Keratinocyte (primary cell): ENCODE measurements around the gene AUH. TPM values are rescaled to one million over a fixed set of nuclear protein-coding genes. Genes with fewer than 3 reads are reported as not detected.

Source experiments
- DNase-seq: peaks from one replicate; pipeline ENCODE4 v3.0.0-alpha.2; 2011; ENCODE audit warnings: low read depth, missing footprints, low spot score
- FAIRE-seq: peaks from 2 replicates; lab custom pipeline; 2011; peaks lifted over from hg19 to GRCh38; lab: Jason Lieb, UNC
- H2AFZ ChIP-seq: 2 replicates; pipeline ENCODE4 v1.6.0; 2012; ENCODE audit warnings: low read length, control low read depth, inconsistent platforms; ENCODE audit not compliant: control insufficient read depth
- H3K27ac ChIP-seq: 2 replicates; pipeline ENCODE4 v1.5.1; 2011; ENCODE audit warnings: low read length; ENCODE audit not compliant: control insufficient read depth, insufficient read depth
- H3K27me3 ChIP-seq: 3 replicates; pipeline ENCODE4 v1.6.0; 2011; ENCODE audit warnings: low read length; ENCODE audit not compliant: control insufficient read depth, insufficient read depth; ENCODE audit errors: extremely low read depth
- H3K36me3 ChIP-seq, 2 experiments: 2 replicates in 1 of 2; 3 replicates in 1 of 2; pipeline ENCODE4 v1.5.1; 2011; ENCODE audit warnings: low read length in 2 of 2, mild to moderate bottlenecking in 1 of 2; ENCODE audit not compliant: control insufficient read depth in 2 of 2, insufficient read depth in 2 of 2; ENCODE audit errors: extremely low read depth in 1 of 2
- H3K4me1 ChIP-seq: 3 replicates; pipeline ENCODE4 v1.5.1; 2011; ENCODE audit warnings: low read length; ENCODE audit not compliant: control insufficient read depth, insufficient read depth; ENCODE audit errors: extremely low read depth
- H3K4me2 ChIP-seq: 3 replicates; pipeline ENCODE4 v1.6.0; 2011; ENCODE audit warnings: low read depth, low read length; ENCODE audit not compliant: control insufficient read depth, insufficient read depth; ENCODE audit errors: extremely low read depth
- H3K4me3 ChIP-seq, 3 experiments: fragments of 200-600 bp in 1 of 3; sonication (generic) in 1 of 3; 2 replicates in 2 of 3; 3 replicates in 1 of 3; pipeline ENCODE4 v1.5.1; 2011 to 2016; ENCODE audit warnings: low read length in 3 of 3, mild to moderate bottlenecking in 3 of 3, control low read depth in 2 of 3, inconsistent platforms in 1 of 3, low read depth in 1 of 3, mixed read lengths in 1 of 3, mixed run types in 1 of 3, moderate library complexity in 1 of 3; ENCODE audit not compliant: control insufficient read depth in 2 of 3, insufficient read depth in 2 of 3; ENCODE audit errors: extremely low read depth in 1 of 3
- H3K79me2 ChIP-seq: 2 replicates; pipeline ENCODE4 v1.6.0; 2012; ENCODE audit warnings: low read length; ENCODE audit not compliant: control insufficient read depth, insufficient read depth
- H3K9ac ChIP-seq: 3 replicates; pipeline ENCODE4 v1.6.0; 2011; ENCODE audit warnings: low read length; ENCODE audit not compliant: control insufficient read depth, insufficient read depth; ENCODE audit errors: extremely low read depth
- H3K9me1 ChIP-seq: 3 replicates; pipeline ENCODE4 v1.6.0; 2011; ENCODE audit warnings: low read length; ENCODE audit not compliant: control insufficient read depth, insufficient read depth; ENCODE audit errors: extremely low read depth
- H3K9me3 ChIP-seq: 2 replicates; pipeline ENCODE4 v1.5.1; 2012; ENCODE audit warnings: low read depth, low read length; ENCODE audit not compliant: control insufficient read depth
- H4K20me1 ChIP-seq: 3 replicates; pipeline ENCODE4 v1.6.0; 2011; ENCODE audit warnings: low read length; ENCODE audit not compliant: control insufficient read depth, insufficient read depth; ENCODE audit errors: extremely low read depth
- CTCF ChIP-seq, 3 experiments: IDR thresholded peaks in 1 of 3; conservative IDR thresholded peaks in 1 of 3; optimal IDR thresholded peaks in 1 of 3; 2 replicates in 2 of 3; 3 replicates in 1 of 3; pipeline versions ENCODE3 to v1.5.1; 2011; ENCODE audit warnings: low read length in 3 of 3, mild to moderate bottlenecking in 3 of 3, moderate library complexity in 2 of 3, control low read depth in 1 of 3, inconsistent platforms in 1 of 3; ENCODE audit not compliant: insufficient read depth in 2 of 3; ENCODE audit errors: extremely low read depth in 1 of 3
- EZH2 ChIP-seq: IDR thresholded peaks from one replicate; pipeline ENCODE4 v1.6.1; 2012; ENCODE audit warnings: inconsistent platforms, mild to moderate bottlenecking, low read length, moderate library complexity
- dilution Hi-C: fragments of 300-500 bp; cut with MboI; formaldehyde crosslinking; loops from one replicate; pipeline ENCODE4 v1.7.0; 2020; ENCODE audit warnings: low sequenced_read_pairs; ENCODE audit not compliant: extremely low pct_ligation_motif_present
- polyA plus RNA-seq, 5 experiments: library from polyadenylated mRNA; depleted of rRNA in 3 of 5; stranded (reverse) in 3 of 5; stranded (forward) in 1 of 5; unstranded in 1 of 5; fragments of >200 nt; gene quantifications; 1 replicate in 1 of 5; 2 replicates in 3 of 5; 3 replicates in 1 of 5; pipeline versions ENCODE4 v1.2.1 to v1.2.3, GENCODE V29; 2011 to 2012; ENCODE audit warnings: missing spikeins in 2 of 5, low read depth in 1 of 5, low replicate concordance in 1 of 5

The AUH gene
- polyA plus RNA-seq, 1 donor (not counting 4 experiments of a cell fraction or from before 2014, with no cell fraction given), result 5.5 TPM

- FAIRE-seq, result no peak
- H3K9ac ChIP-seq, result no peak overlapping the region
- dilution Hi-C loops, result no loop called here
These were observed 140.4 kb downstream of the AUH start for GRCh38 chr9:91221332-91221731.

GRCh38 chr9:91220491-91221135 is 141.1 kb downstream of the AUH start:
- TF ChIP-seq EZH2 (no peak), CTCF (optimal IDR thresholded peaks at IDR 0.05 in 1 of 3, IDR thresholded peaks at IDR 0.05 in 1 of 3, conservative IDR thresholded peaks at IDR 0.05 in 1 of 3; ENCODE audit: extremely low read depth in 1 of 3, insufficient read depth in 2 of 3, low read length in 3 of 3) (no peak)
- Histone ChIP-seq H3K9me3 (no peaks in the 10 kb centered on the region), H2AFZ (no peak overlapping the region), H3K79me2 (no peaks in the 10 kb centered on the region), H3K27ac (no peak overlapping the region), H3K36me3 (no peaks in the 10 kb centered on the region), H3K4me3 (no peak overlapping the region), H4K20me1 (no peaks in the 10 kb centered on the region), H3K9ac (no peak overlapping the region), H3K4me1 (no peaks in the 10 kb centered on the region), H3K4me2 (no peak overlapping the region), H3K27me3 (no peaks in the 10 kb centered on the region), H3K9me1 (no peaks in the 10 kb centered on the region)
- dilution Hi-C loops, result no loop called here
- DNase-seq (no peak), FAIRE-seq (no peak)

More at GRCh38 chr9:91221332-91221731, 140.4 kb downstream of the AUH start:
- TF ChIP-seq EZH2, result no peak
- no peak for TF ChIP-seq CTCF (optimal IDR thresholded peaks at IDR 0.05 in 1 of 3, IDR thresholded peaks at IDR 0.05 in 1 of 3, conservative IDR thresholded peaks at IDR 0.05 in 1 of 3; ENCODE audit: extremely low read depth in 1 of 3, insufficient read depth in 2 of 3, low read length in 3 of 3)
- Histone ChIP-seq H3K27ac (no peak overlapping the region), H3K9me3 (no peaks in the 10 kb centered on the region), H3K9me1 (no peaks in the 10 kb centered on the region), H4K20me1 (no peaks in the 10 kb centered on the region), H3K79me2 (no peaks in the 10 kb centered on the region), H3K4me1 (no peaks in the 10 kb centered on the region), H3K36me3 (no peaks in the 10 kb centered on the region), H2AFZ (no peak overlapping the region), H3K4me3 (no peak overlapping the region), H3K4me2 (no peak overlapping the region), H3K27me3 (no peaks in the 10 kb centered on the region)
- no peak for DNase-seq
